ENCODE results near the gene ALDH1L1. TPM values are rescaled to one million over a fixed set of nuclear protein-coding genes. Genes with fewer than 3 reads are reported as not detected.
A peak's percentile ranks its signal among the peaks of the same experiment; 100 is the strongest.

The ALDH1L1 gene
- total RNA-seq, 2 donors from 2014 or later: 54.7 to 65.3 TPM

DNA sequence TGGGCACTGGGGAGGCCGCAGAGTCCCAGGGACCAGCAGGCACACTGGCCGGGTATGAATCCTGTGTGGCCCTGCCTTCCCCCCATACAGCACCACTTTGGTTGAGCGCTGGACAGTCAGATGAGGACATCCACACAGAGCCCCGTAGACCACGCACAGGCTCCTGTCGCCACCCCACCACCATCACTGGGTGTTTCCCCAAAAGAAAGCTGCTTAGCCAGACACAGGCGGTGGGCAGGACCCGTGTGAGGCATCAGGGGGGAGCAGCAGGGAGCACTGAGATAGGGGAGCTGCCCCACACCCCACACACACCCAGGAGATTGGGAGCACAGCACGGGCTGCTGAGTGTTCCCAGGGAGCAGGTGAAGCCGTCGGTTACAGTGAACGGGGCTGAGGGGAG is 54.1 kb downstream of the ALDH1L1 start:
- Histone ChIP-seq H3K27ac (no peak overlapping the region), H3K4me3 (no peak overlapping the region), H3K27me3 (no peaks in the 10 kb centered on the region), H3K4me1 (peaks cover 12% of the 10 kb centered on the region), H3K36me3 (replicated peaks in 1 of 2; ENCODE audit: insufficient read depth in 1 of 2, low read depth in 2 of 2) (no peaks in the 10 kb centered on the region), H3K9me3 (no peaks in the 10 kb centered on the region)
- DNase-seq (peak in 3 of 4 donors; percentile 0 to 9 (median 8)), ATAC-seq (no peak)
- TF ChIP-seq, protein P1, sequence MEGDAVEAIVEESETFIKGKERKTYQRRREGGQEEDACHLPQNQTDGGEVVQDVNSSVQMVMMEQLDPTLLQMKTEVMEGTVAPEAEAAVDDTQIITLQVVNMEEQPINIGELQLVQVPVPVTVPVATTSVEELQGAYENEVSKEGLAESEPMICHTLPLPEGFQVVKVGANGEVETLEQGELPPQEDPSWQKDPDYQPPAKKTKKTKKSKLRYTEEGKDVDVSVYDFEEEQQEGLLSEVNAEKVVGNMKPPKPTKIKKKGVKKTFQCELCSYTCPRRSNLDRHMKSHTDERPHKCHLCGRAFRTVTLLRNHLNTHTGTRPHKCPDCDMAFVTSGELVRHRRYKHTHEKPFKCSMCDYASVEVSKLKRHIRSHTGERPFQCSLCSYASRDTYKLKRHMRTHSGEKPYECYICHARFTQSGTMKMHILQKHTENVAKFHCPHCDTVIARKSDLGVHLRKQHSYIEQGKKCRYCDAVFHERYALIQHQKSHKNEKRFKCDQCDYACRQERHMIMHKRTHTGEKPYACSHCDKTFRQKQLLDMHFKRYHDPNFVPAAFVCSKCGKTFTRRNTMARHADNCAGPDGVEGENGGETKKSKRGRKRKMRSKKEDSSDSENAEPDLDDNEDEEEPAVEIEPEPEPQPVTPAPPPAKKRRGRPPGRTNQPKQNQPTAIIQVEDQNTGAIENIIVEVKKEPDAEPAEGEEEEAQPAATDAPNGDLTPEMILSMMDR (IDR thresholded peaks at IDR 0.05): no peak
- no peak for TF ChIP-seq POLR2A (IDR thresholded peaks at IDR 0.05)
- 84 to 90% methylated on average over 12 of the region's 12 CpGs for whole genome bisulfite sequencing, 2 donors
- intact Hi-C loops (cut with DNase I): no loop called here

DNA sequence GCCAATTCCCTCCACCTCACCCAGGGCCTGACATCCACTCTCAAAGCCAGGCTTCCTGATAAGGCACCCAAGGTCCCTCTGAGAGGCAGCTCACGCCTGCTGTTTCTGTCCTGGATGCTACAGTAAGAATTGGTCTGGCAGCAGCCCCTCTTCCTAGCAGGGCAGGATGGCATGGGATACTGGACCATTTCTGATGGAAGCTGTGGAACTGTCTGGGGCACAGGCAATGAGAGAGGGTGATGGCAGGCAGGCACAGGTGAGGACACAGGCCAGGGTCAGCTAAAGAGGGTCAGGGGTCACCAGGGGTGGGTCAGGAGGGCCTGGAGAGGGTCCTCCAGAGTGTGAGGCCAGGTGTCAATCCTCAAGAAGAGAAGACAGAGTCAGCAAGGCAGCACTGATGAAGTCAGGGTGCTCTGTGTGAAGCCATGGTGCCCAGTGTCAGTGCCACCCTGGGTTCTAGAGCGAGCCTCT is 54.6 kb downstream of the ALDH1L1 start:
- no peaks in the 10 kb centered on the region for H3K36me3 ChIP-seq (replicated peaks in 1 of 2; ENCODE audit: insufficient read depth in 1 of 2, low read depth in 2 of 2)
- peak in 3 of 4 donors; percentile 3 to 4 (median 4) for DNase-seq
- WGBS, 2 donors: 56 to 100% methylated on average over 1 to 2 of the region's 2 CpGs

DNA sequence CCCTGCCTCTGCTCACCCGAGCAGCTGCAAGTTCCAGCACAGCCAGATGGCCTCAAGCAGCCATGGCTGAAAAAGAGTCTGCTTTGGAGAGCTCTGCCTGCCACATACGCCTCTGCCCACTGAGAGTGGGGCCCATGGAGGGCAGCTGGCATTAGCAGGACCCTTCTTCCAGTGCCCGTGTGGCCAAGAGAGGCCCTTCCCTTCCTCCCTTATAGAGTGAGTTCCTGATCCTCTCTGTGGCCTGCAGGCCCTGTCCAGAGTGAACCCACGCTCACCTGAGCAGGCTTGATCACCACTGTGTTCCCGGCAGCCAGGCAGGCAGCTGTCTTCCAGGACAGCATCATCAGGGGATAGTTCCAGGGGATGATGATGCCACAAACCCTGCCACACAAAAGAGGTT is 55.0 kb downstream of the ALDH1L1 start:
- ATAC-seq (no peak), DNase-seq (peak in 3 of 4 donors; percentile 0 to 8 (median 4))
- H3K27ac ChIP-seq: no peak overlapping the region
- TF ChIP-seq POLR2A (IDR thresholded peaks at IDR 0.05): no peak
- TF ChIP-seq, protein P1 (IDR thresholded peaks at IDR 0.05): no peak
- intact Hi-C loops (cut with DNase I): no loop called here
- no peaks in the 10 kb centered on the region for H3K27me3 ChIP-seq
- H3K9me3 ChIP-seq: no peaks in the 10 kb centered on the region
- WGBS, 2 donors: 92% methylated on average over 5 of the region's 5 CpGs; no CpG with 5 or more reads in 1 of the 2 donors
- H3K36me3 ChIP-seq (replicated peaks in 1 of 2; ENCODE audit: insufficient read depth in 1 of 2, low read depth in 2 of 2): no peaks in the 10 kb centered on the region
- H3K4me1 ChIP-seq: peaks cover 12% of the 10 kb centered on the region
- H3K4me3 ChIP-seq: no peak overlapping the region

More for the DNA sequence above, 54.6 kb downstream of the ALDH1L1 start:
- TF ChIP-seq POLR2A (IDR thresholded peaks at IDR 0.05): no peak
- TF ChIP-seq, protein P1 (IDR thresholded peaks at IDR 0.05): no peak
- no peak overlapping the region for H3K4me3 ChIP-seq
- no peaks in the 10 kb centered on the region for H3K27me3 ChIP-seq
- peaks cover 12% of the 10 kb centered on the region for H3K4me1 ChIP-seq
- no peak for ATAC-seq
- no peak overlapping the region for H3K27ac ChIP-seq
- H3K9me3 ChIP-seq: no peaks in the 10 kb centered on the region
- intact Hi-C loops (cut with DNase I): no loop called here

DNA sequence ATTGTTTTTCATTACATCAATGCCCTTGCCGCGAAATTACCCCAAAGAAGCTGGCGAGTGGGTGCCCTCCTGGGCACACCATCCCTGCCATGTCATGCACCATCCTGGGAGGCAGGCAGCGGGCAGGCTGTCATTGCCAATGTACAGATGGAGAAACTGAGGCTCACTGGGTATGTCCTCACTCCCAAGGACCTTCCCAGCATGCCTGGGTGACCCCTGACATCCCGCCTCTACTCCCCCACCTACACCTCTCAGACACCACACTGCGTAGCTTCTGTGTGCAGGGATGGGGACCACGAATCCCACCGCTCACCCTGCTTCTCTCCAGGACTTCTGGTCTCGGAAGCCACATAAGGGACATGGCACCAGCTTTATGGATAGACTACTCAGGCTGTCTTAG is 55.5 kb downstream of the ALDH1L1 start:
- Histone ChIP-seq H3K36me3 (replicated peaks in 1 of 2; ENCODE audit: insufficient read depth in 1 of 2, low read depth in 2 of 2) (no peaks in the 10 kb centered on the region), H3K4me1 (peaks cover 10% of the 10 kb centered on the region), H3K27me3 (no peaks in the 10 kb centered on the region), H3K9me3 (no peaks in the 10 kb centered on the region), H3K4me3 (no peak overlapping the region), H3K27ac (no peak overlapping the region)
- DNase-seq: peak in 2 of 4 donors; percentile 1 to 7
- ATAC-seq: no peak
- TF ChIP-seq, protein P1 (IDR thresholded peaks at IDR 0.05): no peak
- no peak for TF ChIP-seq POLR2A (IDR thresholded peaks at IDR 0.05)
- intact Hi-C loops (cut with DNase I): no loop called here
- WGBS, 2 donors: 85 to 92% methylated on average over 5 to 9 of the region's 9 CpGs

Measured in body of pancreas (tissue), 4 donors.